Central memory CD4-positive, alpha-beta T cell (primary cell): ENCODE data around the gene OTOG.

ENCODE experiments used
- DNase-seq: peaks from one replicate; pipeline ENCODE4 v3.0.0; 2022

Gene OTOG

DNA sequence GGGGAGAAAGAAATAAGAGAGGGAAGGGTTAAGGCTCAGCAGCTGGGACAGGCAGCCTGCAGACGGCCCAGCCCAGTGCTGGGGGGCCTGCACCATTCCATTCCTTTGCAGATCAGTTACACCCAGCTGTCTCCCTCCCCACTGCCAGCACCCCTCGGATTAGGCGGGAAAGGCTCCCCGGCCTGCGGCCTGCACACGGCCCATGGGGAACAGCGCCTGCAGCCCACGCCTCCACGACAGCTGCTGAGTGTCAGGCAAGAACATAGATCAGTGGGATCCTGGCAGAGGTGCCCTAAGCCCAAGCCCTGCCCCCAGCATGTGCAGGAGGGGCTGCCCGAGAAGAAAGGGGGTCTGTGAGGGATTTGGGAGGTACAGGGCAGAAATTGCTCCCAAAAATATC, 106.6 kb downstream of the OTOG start:
- DNase-seq = no peak

GRCh38 chr11:17655682-17656081, 108.6 kb downstream of the OTOG start:
- no peak for DNase-seq

- DNase-seq = no peak
These were observed 111.2 kb downstream of the OTOG start for GRCh38 chr11:17658211-17658610.

DNA sequence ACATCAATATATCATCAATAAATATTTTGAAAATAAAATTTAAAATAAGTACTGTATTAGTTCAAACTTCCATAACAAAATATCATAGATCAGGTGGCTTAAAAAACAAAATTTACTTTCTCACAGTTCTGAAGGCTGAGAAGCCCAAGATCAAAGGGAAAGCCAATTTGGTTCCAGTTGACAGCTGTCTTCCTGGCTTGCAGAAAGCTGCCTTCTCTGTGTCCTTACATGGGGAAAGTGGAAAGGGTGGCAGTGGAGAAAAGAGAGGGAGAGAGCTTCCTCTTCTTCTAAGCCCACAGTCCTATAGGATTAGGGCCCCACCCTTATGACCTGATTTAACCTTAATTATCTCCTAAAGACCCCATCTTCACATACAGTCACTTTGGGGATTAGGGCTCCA, 121.1 kb downstream of the OTOG start:
- no peak for DNase-seq

GRCh38 chr11:17672469-17672868, 125.4 kb downstream of the OTOG start:
- no peak for DNase-seq

- no peak for DNase-seq
These were observed 126.9 kb downstream of the OTOG start for GRCh38 chr11:17673951-17674350.

GRCh38 chr11:17682848-17683247, 135.8 kb downstream of the OTOG start:
- DNase-seq = no peak

- DNase-seq = no peak
These were observed 136.5 kb downstream of the OTOG start for GRCh38 chr11:17683377-17684161.

GRCh38 chr11:17684550-17684949, 137.5 kb downstream of the OTOG start:
- DNase-seq = no peak

GRCh38 chr11:17686231-17686980, 139.3 kb downstream of the OTOG start:
- DNase-seq = no peak

- DNase-seq = no peak
These were observed 141.0 kb downstream of the OTOG start for GRCh38 chr11:17687946-17688670.

- DNase-seq = no peak
These were observed 144.5 kb downstream of the OTOG start for GRCh38 chr11:17691550-17691949.

DNA sequence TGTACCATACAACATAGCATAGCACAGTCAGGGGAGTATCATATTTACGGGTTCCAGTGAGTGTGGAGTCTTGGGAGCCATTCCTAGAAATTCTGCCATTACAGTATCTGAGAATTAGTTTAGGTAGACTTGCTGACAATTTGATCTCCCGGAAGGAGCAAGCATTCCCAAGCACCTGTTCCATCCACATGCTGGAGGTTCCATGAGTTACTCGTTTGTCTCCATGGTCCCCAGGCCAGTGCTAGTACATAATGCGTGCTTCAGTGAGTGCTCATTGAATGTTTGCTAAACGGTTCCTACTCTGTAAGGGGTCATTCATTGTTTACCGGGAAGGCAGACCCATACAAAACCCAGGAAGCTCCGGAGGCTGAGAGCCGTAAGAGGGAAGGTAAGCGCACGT, 144.9 kb downstream of the OTOG start:
- DNase-seq = no peak

GRCh38 chr11:17692931-17693330, 145.9 kb downstream of the OTOG start:
- no peak for DNase-seq

DNA sequence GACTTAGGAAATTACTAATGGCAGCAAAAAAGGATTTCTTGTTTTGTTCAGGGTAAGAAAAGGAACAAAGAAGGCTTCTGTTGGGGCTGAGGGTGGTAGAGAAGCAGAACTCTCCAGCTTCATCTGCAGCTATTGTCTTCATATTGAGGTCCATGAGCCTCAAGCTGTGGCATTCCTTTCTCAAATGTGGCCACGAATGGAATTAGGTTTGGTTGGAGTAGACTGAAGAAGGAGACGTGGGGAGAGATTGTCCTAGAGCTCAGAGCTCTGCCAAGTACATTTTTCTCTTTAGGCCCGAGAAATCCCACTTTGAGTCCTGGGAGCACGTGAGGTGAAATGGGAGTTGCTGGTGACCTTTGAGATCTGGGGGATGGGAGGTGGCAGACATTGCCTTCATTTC, 146.5 kb downstream of the OTOG start:
- no peak for DNase-seq

- DNase-seq = no peak
These were observed 147.5 kb downstream of the OTOG start for GRCh38 chr11:17694494-17695110.

DNA sequence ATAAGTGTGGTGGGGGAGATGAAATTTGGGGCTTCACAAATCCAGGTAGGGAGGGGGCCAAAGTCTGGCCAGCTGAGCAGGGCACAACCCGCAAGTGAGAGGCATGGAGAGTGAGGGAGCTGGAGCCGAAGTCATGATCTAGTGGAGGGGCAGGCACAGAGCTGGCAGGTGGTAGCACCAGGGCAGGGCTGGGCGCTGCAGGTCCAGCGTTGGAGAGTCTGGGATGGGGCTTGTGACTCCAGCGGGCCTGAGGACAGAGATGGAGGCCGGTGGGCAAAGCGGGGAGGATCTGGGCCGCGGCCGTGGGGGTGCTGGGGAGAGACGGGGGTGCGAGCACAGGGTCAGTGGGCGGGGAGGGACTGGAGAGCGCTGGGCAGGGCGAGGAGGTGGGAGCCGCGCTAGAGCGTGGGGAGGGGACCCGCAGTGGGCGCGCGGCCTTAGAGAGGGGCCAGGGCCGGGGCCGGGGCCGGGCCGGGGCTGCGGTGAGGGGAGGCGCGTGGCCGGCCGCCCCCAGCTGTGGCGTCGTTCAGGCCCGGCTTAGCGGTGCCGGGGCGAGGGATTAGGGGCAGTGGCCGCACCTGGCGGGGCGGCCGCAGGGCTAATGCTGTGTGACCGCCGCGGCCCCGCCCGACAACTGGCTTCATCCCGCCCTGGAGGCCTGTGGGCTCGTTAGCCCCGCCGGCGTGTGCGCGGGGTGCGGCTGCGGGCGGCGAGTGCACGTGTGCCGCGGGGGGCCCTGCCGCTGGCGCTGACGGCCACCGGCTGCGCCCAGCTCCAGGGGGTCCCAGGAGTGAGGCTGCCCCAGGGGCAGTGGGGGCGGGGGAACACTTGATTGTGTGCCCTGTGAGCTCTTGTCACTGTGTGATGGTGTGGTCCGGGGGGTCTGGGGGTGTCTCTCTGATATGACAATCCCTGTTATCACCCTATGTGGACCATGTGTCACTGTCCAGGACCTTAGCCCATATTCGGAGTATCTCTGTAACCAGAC, 148.7 kb downstream of the OTOG start:
- DNase-seq = no peak

DNA sequence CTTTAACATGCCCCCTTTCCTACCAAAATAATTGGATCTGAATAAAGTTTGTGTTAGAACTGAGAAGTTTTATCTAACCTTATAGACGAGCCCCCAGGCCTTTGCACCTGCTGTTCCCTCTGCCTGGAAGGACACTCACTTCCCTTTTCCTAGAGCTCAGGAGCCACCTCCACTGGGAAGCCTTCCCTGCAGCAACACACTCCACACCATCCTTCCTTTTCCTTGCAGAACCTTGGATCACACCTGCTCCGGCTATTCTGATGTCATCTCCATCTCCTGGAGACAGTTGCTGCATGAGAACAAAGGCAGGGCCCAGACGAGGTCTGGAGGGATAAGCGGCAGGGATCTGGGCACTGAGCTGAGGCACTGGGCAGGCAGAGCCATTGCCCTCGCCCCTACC, 149.7 kb downstream of the OTOG start:
- no peak for DNase-seq
